Smooth muscle cell (in vitro differentiated cells): Measurements from ENCODE around the gene MBP. TPM values are rescaled to one million over a fixed set of nuclear protein-coding genes. Genes with fewer than 3 reads are reported as not detected.

ENCODE experiments used
- DNase-seq: peaks from one replicate; lab custom pipeline; 2025; ENCODE audit not compliant: unreplicated experiment; lab: John Stamatoyannopoulos, UW
- H2AFZ ChIP-seq: fragments of 200-600 bp; sonication (generic); 2 replicates; pipeline ENCODE4 v1.6.0; 2016; ENCODE audit warnings: antibody characterized with exemption, low read depth, mild to moderate bottlenecking
- H3F3A ChIP-seq: fragments of 200-600 bp; sonication (generic); 2 replicates; pipeline ENCODE4 v1.6.0; 2017; ENCODE audit warnings: antibody characterized with exemption, low read depth
- H3K27ac ChIP-seq: fragments of 200-600 bp; sonication (generic); 2 replicates; pipeline ENCODE4 v1.5.1; 2016; ENCODE audit warnings: low read depth, mild to moderate bottlenecking
- H3K27me3 ChIP-seq: fragments of 200-600 bp; sonication (generic); 2 replicates; pipeline ENCODE4 v1.6.1; 2016; ENCODE audit warnings: low read depth, mild to moderate bottlenecking
- H3K36me3 ChIP-seq: fragments of 200-600 bp; sonication (generic); 2 replicates; pipeline ENCODE4 v1.5.1; 2016; ENCODE audit warnings: low read depth
- H3K4me1 ChIP-seq: fragments of 200-600 bp; sonication (generic); 2 replicates; pipeline ENCODE4 v1.5.1; 2016; ENCODE audit warnings: low read depth
- H3K4me2 ChIP-seq: fragments of 200-600 bp; sonication (generic); 2 replicates; pipeline ENCODE4 v1.6.0; 2016; ENCODE audit warnings: mild to moderate bottlenecking
- H3K4me3 ChIP-seq: fragments of 200-600 bp; sonication (generic); 2 replicates; pipeline ENCODE4 v1.5.1; 2016; ENCODE audit warnings: mild to moderate bottlenecking
- H3K79me2 ChIP-seq: fragments of 200-600 bp; sonication (generic); 2 replicates; pipeline ENCODE4 v1.6.0; 2016; ENCODE audit warnings: low read depth, mild to moderate bottlenecking
- H3K9ac ChIP-seq: fragments of 200-600 bp; sonication (generic); 2 replicates; pipeline ENCODE4 v1.6.0; 2016; ENCODE audit warnings: low read depth
- H3K9me3 ChIP-seq: fragments of 200-600 bp; sonication (generic); replicated peaks from 2 replicates; pipeline ENCODE4 v1.5.1; 2016; ENCODE audit warnings: low read depth
- H4K20me1 ChIP-seq: fragments of 200-600 bp; sonication (generic); 2 replicates; pipeline ENCODE4 v1.6.0; 2016; ENCODE audit warnings: low read depth
- WGBS: methylation state at CpG from one replicate; pipeline ENCODE4 v1.1.7; 2016; ENCODE audit warnings: low lambda C conversion rate; 5-methylcytosine and 5-hydroxymethylcytosine counted together
- polyA plus RNA-seq: library from polyadenylated mRNA; unstranded; fragments of >200 nt; fragmentation: Nextera tagmentation; extraction: Ambion mirVana; gene quantifications from 2 replicates; pipeline ENCODE4 v1.2.1, GENCODE V29; 2016
- total RNA-seq: library from RNA; depleted of rRNA; stranded (reverse); fragments of >200 nt; gene quantifications from 2 replicates; pipeline ENCODE4 v1.2.3, GENCODE V29; 2014
- TF ChIP-seq, protein P1 (sequence below): fragments of 200-600 bp; sonication (generic); IDR thresholded peaks from 2 replicates; pipeline ENCODE4 v1.5.1; 2017; ENCODE audit warnings: borderline replicate concordance, mild to moderate bottlenecking, antibody characterized with exemption; ENCODE audit not compliant: insufficient read depth, poor library complexity, severe bottlenecking

MBP gene
- total and polyA plus RNA-seq, 2 experiments from 2014 or later, result 1.4 to 5.1 TPM

- H3K27ac ChIP-seq, result peak overlapping the region; percentile 59
- no peak for DNase-seq
- no peaks in the 10 kb centered on the region for H3K79me2 ChIP-seq
- no peaks in the 10 kb centered on the region for H3K36me3 ChIP-seq
- H3K4me1 ChIP-seq, result no peaks in the 10 kb centered on the region
- H3K9ac ChIP-seq, result no peak overlapping the region
- no peaks in the 10 kb centered on the region for H4K20me1 ChIP-seq
- H3K27me3 ChIP-seq, result no peaks in the 10 kb centered on the region
- 57% methylated on average over 1 of the region's 1 CpG for whole genome bisulfite sequencing
- TF ChIP-seq, protein P1, sequence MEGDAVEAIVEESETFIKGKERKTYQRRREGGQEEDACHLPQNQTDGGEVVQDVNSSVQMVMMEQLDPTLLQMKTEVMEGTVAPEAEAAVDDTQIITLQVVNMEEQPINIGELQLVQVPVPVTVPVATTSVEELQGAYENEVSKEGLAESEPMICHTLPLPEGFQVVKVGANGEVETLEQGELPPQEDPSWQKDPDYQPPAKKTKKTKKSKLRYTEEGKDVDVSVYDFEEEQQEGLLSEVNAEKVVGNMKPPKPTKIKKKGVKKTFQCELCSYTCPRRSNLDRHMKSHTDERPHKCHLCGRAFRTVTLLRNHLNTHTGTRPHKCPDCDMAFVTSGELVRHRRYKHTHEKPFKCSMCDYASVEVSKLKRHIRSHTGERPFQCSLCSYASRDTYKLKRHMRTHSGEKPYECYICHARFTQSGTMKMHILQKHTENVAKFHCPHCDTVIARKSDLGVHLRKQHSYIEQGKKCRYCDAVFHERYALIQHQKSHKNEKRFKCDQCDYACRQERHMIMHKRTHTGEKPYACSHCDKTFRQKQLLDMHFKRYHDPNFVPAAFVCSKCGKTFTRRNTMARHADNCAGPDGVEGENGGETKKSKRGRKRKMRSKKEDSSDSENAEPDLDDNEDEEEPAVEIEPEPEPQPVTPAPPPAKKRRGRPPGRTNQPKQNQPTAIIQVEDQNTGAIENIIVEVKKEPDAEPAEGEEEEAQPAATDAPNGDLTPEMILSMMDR, result no peak
- H3K4me3 ChIP-seq, result no peak overlapping the region
- H2AFZ ChIP-seq, result no peak overlapping the region
- H3K9me3 ChIP-seq, result no peaks in the 10 kb centered on the region
- H3K4me2 ChIP-seq, result no peak overlapping the region
- no peaks in the 10 kb centered on the region for H3F3A ChIP-seq
Measured at GRCh38 chr18:77177009-77177408, 44.4 kb upstream of the MBP start.

GRCh38 chr18:77173275-77174030 is 40.9 kb upstream of the MBP start:
- H3K27me3 ChIP-seq, result no peaks in the 10 kb centered on the region
- H4K20me1 ChIP-seq, result no peaks in the 10 kb centered on the region
- H3K27ac ChIP-seq, result no peak overlapping the region
- WGBS, result 69% methylated on average over 12 of the region's 12 CpGs
- H3K4me2 ChIP-seq, result no peak overlapping the region
- no peak for DNase-seq
- no peak overlapping the region for H3K4me3 ChIP-seq
- no peaks in the 10 kb centered on the region for H3K79me2 ChIP-seq
- no peaks in the 10 kb centered on the region for H3K36me3 ChIP-seq
- H3K4me1 ChIP-seq, result no peaks in the 10 kb centered on the region
- no peaks in the 10 kb centered on the region for H3K9me3 ChIP-seq
- H3F3A ChIP-seq, result no peaks in the 10 kb centered on the region
- no peak overlapping the region for H2AFZ ChIP-seq
- TF ChIP-seq, protein P1, result no peak
- H3K9ac ChIP-seq, result no peak overlapping the region

DNA sequence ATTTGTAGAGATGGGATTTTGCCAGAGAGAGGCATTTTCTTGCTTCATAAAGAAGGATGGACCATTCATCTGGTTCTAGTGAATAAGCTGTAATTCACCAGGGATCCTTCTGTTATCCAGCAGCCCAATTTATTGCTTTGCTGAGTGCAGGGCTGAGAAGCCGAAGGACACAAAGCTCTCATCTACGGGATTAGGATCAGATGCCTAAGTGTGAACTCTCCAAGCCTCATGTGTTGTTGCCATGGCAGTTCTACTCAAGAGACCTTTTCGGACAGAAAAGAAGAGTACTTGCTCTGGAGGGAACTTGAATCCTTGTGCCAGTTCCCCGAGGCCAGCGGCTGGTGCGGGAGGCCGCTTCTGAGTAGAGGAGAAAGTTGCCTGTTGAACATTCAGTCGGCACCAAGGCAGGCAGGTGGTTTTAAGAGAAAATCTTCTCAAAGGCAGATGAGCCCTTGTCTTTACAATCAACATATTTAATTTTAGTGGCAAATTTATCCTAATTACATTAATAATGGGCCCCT is 38.4 kb upstream of the MBP start:
- TF ChIP-seq, protein P1, result no peak
- no peaks in the 10 kb centered on the region for H3K36me3 ChIP-seq
- 68% methylated on average over 8 of the region's 8 CpGs for WGBS
- no peak for DNase-seq
- no peaks in the 10 kb centered on the region for H3K9me3 ChIP-seq
- no peaks in the 10 kb centered on the region for H3K4me1 ChIP-seq
- no peaks in the 10 kb centered on the region for H3K79me2 ChIP-seq
- no peak overlapping the region for H3K4me3 ChIP-seq
- H4K20me1 ChIP-seq, result no peaks in the 10 kb centered on the region
- H3K4me2 ChIP-seq, result no peak overlapping the region
- no peaks in the 10 kb centered on the region for H3K27me3 ChIP-seq
- H2AFZ ChIP-seq, result no peak overlapping the region
- no peak overlapping the region for H3K27ac ChIP-seq
- no peaks in the 10 kb centered on the region for H3F3A ChIP-seq
- no peak overlapping the region for H3K9ac ChIP-seq

GRCh38 chr18:77168811-77169311 is 36.3 kb upstream of the MBP start:
- Histone ChIP-seq H3K79me2 (no peaks in the 10 kb centered on the region), H4K20me1 (no peaks in the 10 kb centered on the region), H3K27me3 (no peaks in the 10 kb centered on the region), H3K4me1 (no peaks in the 10 kb centered on the region), H3F3A (no peaks in the 10 kb centered on the region), H3K4me2 (no peak overlapping the region), H3K4me3 (no peak overlapping the region), H3K27ac (no peak overlapping the region), H3K9me3 (no peaks in the 10 kb centered on the region), H2AFZ (no peak overlapping the region), H3K36me3 (no peaks in the 10 kb centered on the region), H3K9ac (no peak overlapping the region)
- TF ChIP-seq, protein P1, result no peak
- whole genome bisulfite sequencing, result 93% methylated on average over 15 of the region's 15 CpGs
- DNase-seq, result no peak
